HG02610 (cell line): ENCODE measurements around the gene MEGF11.
A peak's percentile ranks its signal among the peaks of the same experiment; 100 is the strongest.
"Not testable (repeated sequence)": the region's sequence is repeated elsewhere in the genome, so short reads cannot be mapped to it uniquely, and the experiment has no call there.

ENCODE experiments used
- ATAC-seq: cut with Tn5 transposase; IDR thresholded peaks from one replicate; pipeline ENCODE4 v1.9.1; 2021; ENCODE audit warnings: mild to moderate bottlenecking, moderate library complexity; ENCODE audit not compliant: unreplicated experiment

Gene MEGF11

GRCh38 chr15:65908876-65909275 lies 344.7 kb downstream of the MEGF11 start:
- no peak for ATAC-seq

GRCh38 chr15:65907661-65908060 lies 345.9 kb downstream of the MEGF11 start:
- ATAC-seq = no peak

- ATAC-seq = no peak
Observed at GRCh38 chr15:65906396-65906795, 347.2 kb downstream of the MEGF11 start.

GRCh38 chr15:65904301-65904700 lies 349.2 kb downstream of the MEGF11 start:
- no peak for ATAC-seq

GRCh38 chr15:65903296-65904073 lies 350.1 kb downstream of the MEGF11 start:
- no peak for ATAC-seq

GRCh38 chr15:65902373-65902772 lies 351.2 kb downstream of the MEGF11 start:
- ATAC-seq = peak; percentile 81

- no peak for ATAC-seq
Observed at GRCh38 chr15:65901836-65902235, 351.7 kb downstream of the MEGF11 start.

GRCh38 chr15:65901336-65901735 lies 352.2 kb downstream of the MEGF11 start:
- no peak for ATAC-seq

GRCh38 chr15:65900488-65900887 lies 353.1 kb downstream of the MEGF11 start:
- ATAC-seq = no peak

GRCh38 chr15:65896236-65896635 lies 357.3 kb downstream of the MEGF11 start:
- no peak for ATAC-seq

- ATAC-seq = no peak
Observed at GRCh38 chr15:65893060-65893459, 360.5 kb downstream of the MEGF11 start.

- no peak for ATAC-seq
Observed at GRCh38 chr15:65888981-65889380, 364.6 kb downstream of the MEGF11 start.

GRCh38 chr15:65887565-65887964 lies 366.0 kb downstream of the MEGF11 start:
- no peak for ATAC-seq

- ATAC-seq = no peak
Observed at GRCh38 chr15:65885668-65886218, 367.8 kb downstream of the MEGF11 start.

GRCh38 chr15:65884511-65884910 lies 369.0 kb downstream of the MEGF11 start:
- ATAC-seq = no peak

GRCh38 chr15:65883571-65883970 lies 370.0 kb downstream of the MEGF11 start:
- ATAC-seq = no peak

GRCh38 chr15:65881766-65882434 lies 371.6 kb downstream of the MEGF11 start:
- no peak for ATAC-seq

- ATAC-seq = no peak
Observed at GRCh38 chr15:65877749-65878148, 375.8 kb downstream of the MEGF11 start.

- ATAC-seq = no peak
Observed at GRCh38 chr15:65875458-65875857, 378.1 kb downstream of the MEGF11 start.

- no peak for ATAC-seq
Observed at GRCh38 chr15:65873256-65873655, 380.3 kb downstream of the MEGF11 start.

- not testable (repeated sequence) for ATAC-seq
Observed at GRCh38 chr15:65872596-65872995, 381.0 kb downstream of the MEGF11 start.

- not testable (repeated sequence) for ATAC-seq
Observed at GRCh38 chr15:65871886-65872285, 381.7 kb downstream of the MEGF11 start.
